HepG2 (cell line): Measurements from ENCODE around the gene SNRNP25. TPM values are rescaled to one million over a fixed set of nuclear protein-coding genes. Genes with fewer than 3 reads are reported as not detected.
A peak's percentile ranks its signal among the peaks of the same experiment; 100 is the strongest.

ENCODE experiments used
- CBX5 ChIP-seq: sonication (generic); formaldehyde crosslinking; IDR thresholded peaks from 2 replicates; pipeline ENCODE4 v1.4.0; 2020; ENCODE audit warnings: missing genetic modification reagents, borderline replicate concordance
- ELF1 ChIP-seq: sonication (generic); formaldehyde crosslinking; IDR thresholded peaks from 2 replicates; pipeline ENCODE4 v1.4.0; 2020; ENCODE audit warnings: missing genetic modification reagents
- FOSL2 ChIP-seq: sonication (generic); formaldehyde crosslinking; IDR thresholded peaks from 2 replicates; pipeline ENCODE4 v1.4.0; 2020; ENCODE audit warnings: missing genetic modification reagents
- MATR3 ChIP-seq: sonication (generic); formaldehyde crosslinking; IDR thresholded peaks from 2 replicates; pipeline ENCODE4 v1.4.0; 2020; ENCODE audit warnings: missing genetic modification reagents
- MED8 ChIP-seq: sonication (generic); formaldehyde crosslinking; IDR thresholded peaks from 2 replicates; pipeline ENCODE4 v1.8.1; 2023; ENCODE audit warnings: mild to moderate bottlenecking, missing genetic modification reagents; ENCODE audit not compliant: insufficient replicate concordance
- NCOR1 ChIP-seq: fragments of 200-600 bp; sonication (generic); IDR thresholded peaks from 2 replicates; pipeline ENCODE4 v1.7.0; 2017; ENCODE audit warnings: antibody characterized with exemption, low read length, borderline replicate concordance
- POLR2AphosphoS5 ChIP-seq: IDR thresholded peaks from 2 replicates; pipeline ENCODE4 v1.6.1; 2012; ENCODE audit warnings: low read depth, low read length
- POLR2G ChIP-seq: fragments of 200-400 bp; formaldehyde crosslinking; IDR thresholded peaks from 2 replicates; pipeline ENCODE4 v1.6.1; 2018; ENCODE audit warnings: mild to moderate bottlenecking, low read depth, low read length, moderate library complexity
- RXRB ChIP-seq: IDR thresholded peaks from 2 replicates; pipeline ENCODE4 v1.6.1; 2016; ENCODE audit warnings: borderline replicate concordance, missing genetic modification reagents, missing compliant biosample characterization
- SETDB1 ChIP-seq: sonication (generic); formaldehyde crosslinking; IDR thresholded peaks from 2 replicates; pipeline ENCODE4 v1.5.1; 2020; ENCODE audit warnings: missing genetic modification reagents, mild to moderate bottlenecking, borderline replicate concordance
- ZNF253 ChIP-seq: sonication (generic); formaldehyde crosslinking; IDR thresholded peaks from 2 replicates; pipeline ENCODE4 v1.8.0; 2022; ENCODE audit warnings: mild to moderate bottlenecking, missing genetic modification reagents, borderline replicate concordance
- ZNF367 ChIP-seq: sonication (generic); formaldehyde crosslinking; IDR thresholded peaks from 2 replicates; pipeline ENCODE4 v1.4.0; 2020; ENCODE audit warnings: missing genetic modification reagents, borderline replicate concordance
- ZNF383 ChIP-seq: sonication (generic); formaldehyde crosslinking; IDR thresholded peaks from 2 replicates; pipeline ENCODE4 v1.4.0; 2020; ENCODE audit warnings: missing genetic modification reagents, mild to moderate bottlenecking, borderline replicate concordance
- ZNF512B ChIP-seq: sonication (generic); formaldehyde crosslinking; IDR thresholded peaks from 2 replicates; pipeline ENCODE4 v1.5.1; 2020; ENCODE audit warnings: missing genetic modification reagents, mild to moderate bottlenecking, borderline replicate concordance
- ZNF784 ChIP-seq: sonication (generic); formaldehyde crosslinking; IDR thresholded peaks from 2 replicates; pipeline ENCODE4 v1.5.1; 2020; ENCODE audit warnings: missing genetic modification reagents, mild to moderate bottlenecking, borderline replicate concordance
- ZNF839 ChIP-seq: sonication (generic); formaldehyde crosslinking; IDR thresholded peaks from 2 replicates; pipeline ENCODE4 v1.4.0; 2020; ENCODE audit warnings: missing genetic modification reagents, mild to moderate bottlenecking, borderline replicate concordance
- ZSCAN29 ChIP-seq: sonication (generic); formaldehyde crosslinking; conservative IDR thresholded peaks from 2 replicates; pipeline ENCODE4 v1.4.0; 2020; ENCODE audit warnings: mild to moderate bottlenecking, missing genetic modification reagents
- polyA plus RNA-seq, 8 experiments: library from polyadenylated mRNA; depleted of rRNA in 3 of 8; stranded (reverse) in 7 of 8; unstranded in 1 of 8; fragments of >200 nt; fragmentation: Illumina TruSeq in 4 of 8; extraction: Trizol in 4 of 8; gene quantifications; 2 replicates each; pipeline versions ENCODE4 v1.2.1 to v1.2.3, GENCODE V29; 2011 to 2016; ENCODE audit warnings: low read depth in 4 of 8, missing spikeins in 1 of 8, mixed read lengths in 1 of 8; ENCODE audit not compliant: insufficient read depth in 1 of 8
- total RNA-seq, 5 experiments: library from RNA; depleted of rRNA; stranded (reverse); fragments of >200 nt; fragmentation: Illumina TruSeq; extraction: Trizol; gene quantifications; 2 replicates each; pipeline ENCODE4 v1.2.3, GENCODE V29; 2016; ENCODE audit warnings: low read depth in 1 of 5
- TF ChIP-seq, protein P1 (sequence below): sonication (generic); formaldehyde crosslinking; IDR thresholded peaks from 2 replicates; pipeline ENCODE4 v1.5.0; 2020; ENCODE audit warnings: missing genetic modification reagents
- TF ChIP-seq, protein P2 (sequence below): sonication (generic); formaldehyde crosslinking; IDR thresholded peaks from 2 replicates; pipeline ENCODE4 v1.5.0; 2020; ENCODE audit warnings: mild to moderate bottlenecking, missing genetic modification reagents, borderline replicate concordance

Gene SNRNP25
- total and polyA plus RNA-seq, 2 of the 13 experiments (the other 11 are each of a cell fraction or from before 2014, with no cell fraction given) = 34.1 to 97.4 TPM

DNA sequence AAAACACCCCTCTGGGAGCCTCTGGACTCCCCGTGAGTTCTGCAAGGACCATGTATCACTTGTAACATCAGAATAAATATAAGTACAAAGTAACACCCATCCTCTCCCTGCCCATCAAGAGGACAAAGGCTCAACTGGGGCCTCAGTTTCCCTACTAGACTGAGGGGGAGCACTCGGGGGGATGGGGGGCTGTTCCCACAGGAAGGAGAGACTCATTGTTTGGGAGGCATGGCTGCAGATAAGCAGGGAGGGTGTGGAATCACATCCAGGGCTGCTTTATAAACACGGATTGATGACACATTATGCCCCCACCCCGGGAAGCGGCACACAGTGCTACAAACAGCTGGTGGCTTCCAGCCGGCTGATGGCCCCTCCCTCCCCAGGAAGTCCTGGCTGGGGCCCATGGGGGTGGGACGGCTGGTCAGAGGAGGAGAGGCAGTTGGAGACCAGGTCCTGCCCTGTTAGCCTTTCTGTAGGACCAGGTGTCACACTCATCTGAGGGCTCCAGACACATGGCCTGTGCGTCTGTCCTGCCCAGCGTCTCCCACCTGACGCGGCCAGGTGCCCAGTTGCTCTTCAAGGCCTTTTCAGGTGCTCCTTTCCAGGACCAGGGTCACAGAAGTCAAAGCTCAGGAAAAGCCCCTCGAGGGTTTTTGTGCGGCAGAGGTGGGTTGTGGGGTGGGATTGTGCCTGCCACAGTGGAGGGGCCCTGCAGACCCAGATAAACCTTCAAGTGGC lies 23.1 kb downstream of the SNRNP25 start (continued):
- TF ChIP-seq ZNF512B (no peak), ZSCAN29 (CRISPR knock-in tag) (no peak), ZNF253 (no peak), RXRB (no peak), CBX5 (CRISPR knock-in tag) (no peak), NCOR1 (0 out of 2 replicates have a peak, but pooled peaks have one; percentile 2), ZNF839 (no peak), MATR3 (CRISPR knock-in tag) (no peak), POLR2G (peak; percentile 48; the same call in 1 of the 2 replicates), ZNF367 (CRISPR knock-in tag) (no peak), SETDB1 (CRISPR knock-in tag) (no peak), MED8 (no peak), ZNF784 (CRISPR knock-in tag) (peak; percentile 51; the same call in 1 of the 2 replicates), ELF1 (CRISPR knock-in tag) (peak; percentile 55; the same call in 1 of the 2 replicates), FOSL2 (CRISPR knock-in tag) (peak; percentile 66), ZNF383 (CRISPR knock-in tag) (no peak), POLR2AphosphoS5 (no peak)
- TF ChIP-seq, protein P1, sequence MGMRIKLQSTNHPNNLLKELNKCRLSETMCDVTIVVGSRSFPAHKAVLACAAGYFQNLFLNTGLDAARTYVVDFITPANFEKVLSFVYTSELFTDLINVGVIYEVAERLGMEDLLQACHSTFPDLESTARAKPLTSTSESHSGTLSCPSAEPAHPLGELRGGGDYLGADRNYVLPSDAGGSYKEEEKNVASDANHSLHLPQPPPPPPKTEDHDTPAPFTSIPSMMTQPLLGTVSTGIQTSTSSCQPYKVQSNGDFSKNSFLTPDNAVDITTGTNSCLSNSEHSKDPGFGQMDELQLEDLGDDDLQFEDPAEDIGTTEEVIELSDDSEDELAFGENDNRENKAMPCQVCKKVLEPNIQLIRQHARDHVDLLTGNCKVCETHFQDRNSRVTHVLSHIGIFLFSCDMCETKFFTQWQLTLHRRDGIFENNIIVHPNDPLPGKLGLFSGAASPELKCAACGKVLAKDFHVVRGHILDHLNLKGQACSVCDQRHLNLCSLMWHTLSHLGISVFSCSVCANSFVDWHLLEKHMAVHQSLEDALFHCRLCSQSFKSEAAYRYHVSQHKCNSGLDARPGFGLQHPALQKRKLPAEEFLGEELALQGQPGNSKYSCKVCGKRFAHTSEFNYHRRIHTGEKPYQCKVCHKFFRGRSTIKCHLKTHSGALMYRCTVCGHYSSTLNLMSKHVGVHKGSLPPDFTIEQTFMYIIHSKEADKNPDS (CRISPR knock-in tag) = no peak
- TF ChIP-seq, protein P2, sequence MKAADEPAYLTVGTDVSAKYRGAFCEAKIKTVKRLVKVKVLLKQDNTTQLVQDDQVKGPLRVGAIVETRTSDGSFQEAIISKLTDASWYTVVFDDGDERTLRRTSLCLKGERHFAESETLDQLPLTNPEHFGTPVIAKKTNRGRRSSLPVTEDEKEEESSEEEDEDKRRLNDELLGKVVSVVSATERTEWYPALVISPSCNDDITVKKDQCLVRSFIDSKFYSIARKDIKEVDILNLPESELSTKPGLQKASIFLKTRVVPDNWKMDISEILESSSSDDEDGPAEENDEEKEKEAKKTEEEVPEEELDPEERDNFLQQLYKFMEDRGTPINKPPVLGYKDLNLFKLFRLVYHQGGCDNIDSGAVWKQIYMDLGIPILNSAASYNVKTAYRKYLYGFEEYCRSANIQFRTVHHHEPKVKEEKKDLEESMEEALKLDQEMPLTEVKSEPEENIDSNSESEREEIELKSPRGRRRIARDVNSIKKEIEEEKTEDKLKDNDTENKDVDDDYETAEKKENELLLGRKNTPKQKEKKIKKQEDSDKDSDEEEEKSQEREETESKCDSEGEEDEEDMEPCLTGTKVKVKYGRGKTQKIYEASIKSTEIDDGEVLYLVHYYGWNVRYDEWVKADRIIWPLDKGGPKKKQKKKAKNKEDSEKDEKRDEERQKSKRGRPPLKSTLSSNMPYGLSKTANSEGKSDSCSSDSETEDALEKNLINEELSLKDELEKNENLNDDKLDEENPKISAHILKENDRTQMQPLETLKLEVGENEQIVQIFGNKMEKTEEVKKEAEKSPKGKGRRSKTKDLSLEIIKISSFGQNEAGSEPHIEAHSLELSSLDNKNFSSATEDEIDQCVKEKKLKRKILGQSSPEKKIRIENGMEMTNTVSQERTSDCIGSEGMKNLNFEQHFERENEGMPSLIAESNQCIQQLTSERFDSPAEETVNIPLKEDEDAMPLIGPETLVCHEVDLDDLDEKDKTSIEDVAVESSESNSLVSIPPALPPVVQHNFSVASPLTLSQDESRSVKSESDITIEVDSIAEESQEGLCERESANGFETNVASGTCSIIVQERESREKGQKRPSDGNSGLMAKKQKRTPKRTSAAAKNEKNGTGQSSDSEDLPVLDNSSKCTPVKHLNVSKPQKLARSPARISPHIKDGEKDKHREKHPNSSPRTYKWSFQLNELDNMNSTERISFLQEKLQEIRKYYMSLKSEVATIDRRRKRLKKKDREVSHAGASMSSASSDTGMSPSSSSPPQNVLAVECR (CRISPR knock-in tag) = no peak; the same call in 1 of the 2 replicates
